HepG2 (cell line): ENCODE measurements around the gene NOXO1. TPM values are rescaled to one million over a fixed set of nuclear protein-coding genes. Genes with fewer than 3 reads are reported as not detected.

Experiments used
- BHLHE40 ChIP-seq: IDR thresholded peaks from 2 replicates; pipeline ENCODE4 v1.6.1; 2011; ENCODE audit warnings: low read length, improper control_type of control experiment
- CREB1 ChIP-seq, 2 experiments: fragments of 450-650 bp in 1 of 2; IDR thresholded peaks; 2 replicates each; pipeline ENCODE4 v1.6.1; 2016 to 2017; ENCODE audit warnings: control low read depth in 1 of 2, mild to moderate bottlenecking in 1 of 2, missing compliant biosample characterization in 1 of 2, missing genetic modification characterization in 1 of 2
- DMAP1 ChIP-seq: IDR thresholded peaks from 2 replicates; pipeline ENCODE4 v1.6.1; 2016
- HNF4G ChIP-seq, 2 experiments: sonication (generic) in 1 of 2; formaldehyde crosslinking in 1 of 2; IDR thresholded peaks; 2 replicates each; pipeline versions ENCODE4 v1.4.0 to v1.6.1; 2011 to 2020; ENCODE audit warnings: borderline replicate concordance in 2 of 2, low read depth in 2 of 2, mild to moderate bottlenecking in 2 of 2, low read length in 1 of 2, missing genetic modification reagents in 1 of 2, moderate library complexity in 1 of 2
- IRF2 ChIP-seq: IDR thresholded peaks from 2 replicates; pipeline ENCODE4 v1.6.1; 2018; ENCODE audit warnings: missing genetic modification reagents, missing compliant biosample characterization
- KDM3A ChIP-seq: IDR thresholded peaks from 2 replicates; pipeline ENCODE4 v1.6.1; 2018; ENCODE audit warnings: low read depth, missing compliant biosample characterization
- MLLT10 ChIP-seq: sonication (generic); formaldehyde crosslinking; IDR thresholded peaks from 2 replicates; pipeline ENCODE4 v1.4.0; 2020; ENCODE audit warnings: missing genetic modification reagents
- NFE2L2 ChIP-seq: fragments of 150-350 bp; IDR thresholded peaks from 2 replicates; pipeline ENCODE4 v1.6.1; 2014; ENCODE audit warnings: low read length
- PHF21A ChIP-seq: sonication (generic); formaldehyde crosslinking; IDR thresholded peaks from 2 replicates; pipeline ENCODE4 v1.5.0; 2020; ENCODE audit warnings: mild to moderate bottlenecking, missing genetic modification reagents
- RBM39 ChIP-seq: fragments of 200-400 bp; formaldehyde crosslinking; IDR thresholded peaks from one replicate; pipeline ENCODE4 v1.6.1; 2018; ENCODE audit warnings: antibody characterized with exemption, mild to moderate bottlenecking, low read depth, low read length; ENCODE audit not compliant: poor library complexity, severe bottlenecking
- SALL2 ChIP-seq: sonication (generic); formaldehyde crosslinking; IDR thresholded peaks from 2 replicates; pipeline ENCODE4 v1.8.1; 2023; ENCODE audit warnings: mild to moderate bottlenecking, missing genetic modification reagents, inconsistent platforms
- SNRNP70 ChIP-seq: fragments of 200-400 bp; formaldehyde crosslinking; IDR thresholded peaks from 2 replicates; pipeline ENCODE4 v1.6.1; 2017; ENCODE audit warnings: mild to moderate bottlenecking, low read depth, low read length, moderate library complexity
- SRY ChIP-seq: sonication (generic); formaldehyde crosslinking; IDR thresholded peaks from 2 replicates; pipeline ENCODE4 v1.8.0; 2022; ENCODE audit warnings: mild to moderate bottlenecking, missing genetic modification reagents
- ZBTB10 ChIP-seq: sonication (generic); formaldehyde crosslinking; IDR thresholded peaks from 2 replicates; pipeline ENCODE4 v1.4.0; 2020; ENCODE audit warnings: missing genetic modification reagents, borderline replicate concordance
- ZNF660 ChIP-seq: sonication (generic); formaldehyde crosslinking; IDR thresholded peaks from 2 replicates; pipeline ENCODE4 v1.5.1; 2020; ENCODE audit warnings: mild to moderate bottlenecking, low read depth, missing genetic modification reagents, borderline replicate concordance
- ZSCAN20 ChIP-seq: sonication (generic); formaldehyde crosslinking; IDR thresholded peaks from 2 replicates; pipeline ENCODE4 v1.4.0; 2020; ENCODE audit warnings: missing genetic modification reagents, mild to moderate bottlenecking, borderline replicate concordance
- polyA plus RNA-seq, 8 experiments: library from polyadenylated mRNA; depleted of rRNA in 3 of 8; stranded (reverse) in 7 of 8; unstranded in 1 of 8; fragments of >200 nt; fragmentation: Illumina TruSeq in 4 of 8; extraction: Trizol in 4 of 8; gene quantifications; 2 replicates each; pipeline versions ENCODE4 v1.2.1 to v1.2.3, GENCODE V29; 2011 to 2016; ENCODE audit warnings: low read depth in 4 of 8, missing spikeins in 1 of 8, mixed read lengths in 1 of 8; ENCODE audit not compliant: insufficient read depth in 1 of 8
- total RNA-seq, 5 experiments: library from RNA; depleted of rRNA; stranded (reverse); fragments of >200 nt; fragmentation: Illumina TruSeq; extraction: Trizol; gene quantifications; 2 replicates each; pipeline ENCODE4 v1.2.3, GENCODE V29; 2016; ENCODE audit warnings: low read depth in 1 of 5
- TF ChIP-seq, protein P1 (sequence below): sonication (generic); formaldehyde crosslinking; IDR thresholded peaks from 2 replicates; pipeline ENCODE4 v1.4.0; 2020; ENCODE audit warnings: missing genetic modification reagents
- TF ChIP-seq, protein P2 (sequence below): sonication (generic); formaldehyde crosslinking; IDR thresholded peaks from 2 replicates; pipeline ENCODE4 v1.4.0; 2020; ENCODE audit warnings: missing genetic modification reagents
- TF ChIP-seq, protein P3 (sequence below): sonication (generic); formaldehyde crosslinking; IDR thresholded peaks from 2 replicates; pipeline ENCODE4 v1.4.0; 2020; ENCODE audit warnings: missing genetic modification reagents

NOXO1 gene
- total and polyA plus RNA-seq, 2 of the 13 experiments (the other 11 are each of a cell fraction or from before 2014, with no cell fraction given): 0.69 to 1.4 TPM

DNA sequence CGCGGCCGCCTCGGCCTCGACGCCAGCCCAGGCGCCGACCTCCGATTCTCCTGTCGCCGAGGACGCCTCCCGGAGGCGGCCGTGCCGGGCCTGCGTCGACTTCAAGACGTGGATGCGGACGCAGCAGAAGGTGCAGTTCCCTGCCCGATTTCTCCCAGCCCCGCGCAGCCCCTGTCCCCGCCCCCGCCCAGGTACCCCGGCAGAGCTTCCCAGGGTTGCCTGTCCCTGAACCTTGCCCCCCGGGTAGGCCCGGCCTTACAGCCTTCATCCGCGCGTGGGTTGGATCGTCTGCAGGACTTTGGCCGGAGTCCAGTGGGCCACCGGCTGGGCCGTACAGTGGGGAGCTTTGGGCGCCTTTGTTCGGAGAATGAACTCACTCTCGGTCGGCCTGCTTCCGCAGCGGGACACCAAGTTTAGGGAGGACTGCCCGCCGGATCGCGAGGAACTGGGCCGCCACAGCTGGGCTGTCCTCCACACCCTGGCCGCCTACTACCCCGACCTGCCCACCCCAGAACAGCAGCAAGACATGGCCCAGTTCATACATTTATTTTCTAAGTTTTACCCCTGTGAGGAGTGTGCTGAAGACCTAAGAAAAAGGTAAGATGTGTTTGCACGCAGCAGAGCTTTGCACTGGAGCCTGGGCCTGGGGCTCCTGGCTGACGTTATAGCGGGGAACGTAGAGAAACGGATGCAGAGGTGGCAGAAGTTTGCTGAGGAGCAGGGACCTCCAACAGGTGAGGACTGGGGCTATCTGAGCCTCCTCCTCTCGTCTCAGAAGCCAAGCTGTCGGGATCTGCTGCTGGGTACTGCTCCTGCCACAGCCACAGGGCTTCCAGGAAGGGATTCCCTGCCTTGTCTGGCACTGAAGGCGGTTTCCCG is 3.3 kb upstream of the NOXO1 start (continued):
- TF ChIP-seq, protein P1, sequence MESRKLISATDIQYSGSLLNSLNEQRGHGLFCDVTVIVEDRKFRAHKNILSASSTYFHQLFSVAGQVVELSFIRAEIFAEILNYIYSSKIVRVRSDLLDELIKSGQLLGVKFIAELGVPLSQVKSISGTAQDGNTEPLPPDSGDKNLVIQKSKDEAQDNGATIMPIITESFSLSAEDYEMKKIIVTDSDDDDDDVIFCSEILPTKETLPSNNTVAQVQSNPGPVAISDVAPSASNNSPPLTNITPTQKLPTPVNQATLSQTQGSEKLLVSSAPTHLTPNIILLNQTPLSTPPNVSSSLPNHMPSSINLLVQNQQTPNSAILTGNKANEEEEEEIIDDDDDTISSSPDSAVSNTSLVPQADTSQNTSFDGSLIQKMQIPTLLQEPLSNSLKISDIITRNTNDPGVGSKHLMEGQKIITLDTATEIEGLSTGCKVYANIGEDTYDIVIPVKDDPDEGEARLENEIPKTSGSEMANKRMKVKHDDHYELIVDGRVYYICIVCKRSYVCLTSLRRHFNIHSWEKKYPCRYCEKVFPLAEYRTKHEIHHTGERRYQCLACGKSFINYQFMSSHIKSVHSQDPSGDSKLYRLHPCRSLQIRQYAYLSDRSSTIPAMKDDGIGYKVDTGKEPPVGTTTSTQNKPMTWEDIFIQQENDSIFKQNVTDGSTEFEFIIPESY (CRISPR knock-in tag): no peak
- no peak for TF ChIP-seq RBM39
- TF ChIP-seq CREB1 (IDR thresholded peaks at IDR 0.05): no peak
- TF ChIP-seq CREB1 (CRISPR knock-in tag; IDR thresholded peaks at IDR 0.05): no peak
- TF ChIP-seq PHF21A (CRISPR knock-in tag): peak; percentile 35; the same call in 1 of the 2 replicates
- peak; percentile 89 for TF ChIP-seq HNF4G (IDR thresholded peaks at IDR 0.05; ENCODE audit: borderline replicate concordance, low read depth, low read length)
- TF ChIP-seq HNF4G (CRISPR knock-in tag; IDR thresholded peaks at IDR 0.05; ENCODE audit: borderline replicate concordance, low read depth): no peak; the same call in 1 of the 2 replicates
- no peak for TF ChIP-seq ZNF660
- no peak for TF ChIP-seq MLLT10 (CRISPR knock-in tag)
- no peak for TF ChIP-seq SRY
- TF ChIP-seq, protein P2, sequence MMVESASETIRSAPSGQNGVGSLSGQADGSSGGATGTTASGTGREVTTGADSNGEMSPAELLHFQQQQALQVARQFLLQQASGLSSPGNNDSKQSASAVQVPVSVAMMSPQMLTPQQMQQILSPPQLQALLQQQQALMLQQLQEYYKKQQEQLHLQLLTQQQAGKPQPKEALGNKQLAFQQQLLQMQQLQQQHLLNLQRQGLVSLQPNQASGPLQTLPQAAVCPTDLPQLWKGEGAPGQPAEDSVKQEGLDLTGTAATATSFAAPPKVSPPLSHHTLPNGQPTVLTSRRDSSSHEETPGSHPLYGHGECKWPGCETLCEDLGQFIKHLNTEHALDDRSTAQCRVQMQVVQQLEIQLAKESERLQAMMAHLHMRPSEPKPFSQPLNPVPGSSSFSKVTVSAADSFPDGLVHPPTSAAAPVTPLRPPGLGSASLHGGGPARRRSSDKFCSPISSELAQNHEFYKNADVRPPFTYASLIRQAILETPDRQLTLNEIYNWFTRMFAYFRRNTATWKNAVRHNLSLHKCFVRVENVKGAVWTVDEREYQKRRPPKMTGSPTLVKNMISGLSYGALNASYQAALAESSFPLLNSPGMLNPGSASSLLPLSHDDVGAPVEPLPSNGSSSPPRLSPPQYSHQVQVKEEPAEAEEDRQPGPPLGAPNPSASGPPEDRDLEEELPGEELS (CRISPR knock-in tag): no peak
- TF ChIP-seq BHLHE40: no peak
- TF ChIP-seq ZBTB10 (CRISPR knock-in tag): no peak
- TF ChIP-seq, protein P3, sequence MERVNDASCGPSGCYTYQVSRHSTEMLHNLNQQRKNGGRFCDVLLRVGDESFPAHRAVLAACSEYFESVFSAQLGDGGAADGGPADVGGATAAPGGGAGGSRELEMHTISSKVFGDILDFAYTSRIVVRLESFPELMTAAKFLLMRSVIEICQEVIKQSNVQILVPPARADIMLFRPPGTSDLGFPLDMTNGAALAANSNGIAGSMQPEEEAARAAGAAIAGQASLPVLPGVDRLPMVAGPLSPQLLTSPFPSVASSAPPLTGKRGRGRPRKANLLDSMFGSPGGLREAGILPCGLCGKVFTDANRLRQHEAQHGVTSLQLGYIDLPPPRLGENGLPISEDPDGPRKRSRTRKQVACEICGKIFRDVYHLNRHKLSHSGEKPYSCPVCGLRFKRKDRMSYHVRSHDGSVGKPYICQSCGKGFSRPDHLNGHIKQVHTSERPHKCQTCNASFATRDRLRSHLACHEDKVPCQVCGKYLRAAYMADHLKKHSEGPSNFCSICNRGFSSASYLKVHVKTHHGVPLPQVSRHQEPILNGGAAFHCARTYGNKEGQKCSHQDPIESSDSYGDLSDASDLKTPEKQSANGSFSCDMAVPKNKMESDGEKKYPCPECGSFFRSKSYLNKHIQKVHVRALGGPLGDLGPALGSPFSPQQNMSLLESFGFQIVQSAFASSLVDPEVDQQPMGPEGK (CRISPR knock-in tag): 0 out of 2 replicates have a peak, but pooled peaks have one; percentile 21
- TF ChIP-seq IRF2 (CRISPR knock-in tag): no peak
- TF ChIP-seq KDM3A (CRISPR knock-in tag): no peak
- no peak for TF ChIP-seq SNRNP70
- TF ChIP-seq ZSCAN20 (CRISPR knock-in tag): no peak
- no peak for TF ChIP-seq NFE2L2
- TF ChIP-seq DMAP1 (CRISPR knock-in tag): peak; percentile 50; the same call in 1 of the 2 replicates
- 0 out of 2 replicates have a peak, but pooled peaks have one; percentile 10 for TF ChIP-seq SALL2
